Renal cortical epithelial cell (primary cell): Measurements from ENCODE around the gene PDE4B. TPM values are rescaled to one million over a fixed set of nuclear protein-coding genes. Genes with fewer than 3 reads are reported as not detected.
"Not testable (repeated sequence)": the region's sequence is repeated elsewhere in the genome, so short reads cannot be mapped to it uniquely, and the experiment has no call there.

ENCODE experiments used
- DNase-seq: peaks from one replicate; pipeline ENCODE4 v3.0.0-alpha.2; 2011; ENCODE audit warnings: low read depth
- total RNA-seq: library from RNA; depleted of rRNA; stranded (reverse); fragments of >200 nt; gene quantifications from 2 replicates; pipeline ENCODE4 v1.2.3, GENCODE V29; 2014

The PDE4B gene
- total RNA-seq, 1 donor from 2014 or later, result 0.70 TPM

GRCh38 chr1:66311628-66312027 lies 518.9 kb downstream of the PDE4B start:
- no peak for DNase-seq

- no peak for DNase-seq
Measured at GRCh38 chr1:66312271-66312990, 519.7 kb downstream of the PDE4B start.

GRCh38 chr1:66313429-66313828 lies 520.7 kb downstream of the PDE4B start:
- no peak for DNase-seq

- DNase-seq, result peak; percentile 88
Measured at GRCh38 chr1:66315671-66316070, 523.0 kb downstream of the PDE4B start.

- DNase-seq, result no peak
Measured at GRCh38 chr1:66316464-66317247, 524.0 kb downstream of the PDE4B start.

GRCh38 chr1:66317248-66317515 lies 524.5 kb downstream of the PDE4B start:
- no peak for DNase-seq

- no peak for DNase-seq
Measured at GRCh38 chr1:66320231-66320630, 527.5 kb downstream of the PDE4B start.

GRCh38 chr1:66322462-66322861 lies 529.8 kb downstream of the PDE4B start:
- not testable (repeated sequence) for DNase-seq

- peak; percentile 49 for DNase-seq
Measured at GRCh38 chr1:66323958-66324625, 531.4 kb downstream of the PDE4B start.

GRCh38 chr1:66325594-66326380 lies 533.1 kb downstream of the PDE4B start:
- no peak for DNase-seq

GRCh38 chr1:66326867-66327266 lies 534.2 kb downstream of the PDE4B start:
- no peak for DNase-seq

- no peak for DNase-seq
Measured at GRCh38 chr1:66327588-66327987, 534.9 kb downstream of the PDE4B start.

- DNase-seq, result no peak
Measured at GRCh38 chr1:66328896-66329295, 536.2 kb downstream of the PDE4B start.

- no peak for DNase-seq
Measured at GRCh38 chr1:66330722-66331141, 538.0 kb downstream of the PDE4B start.

GRCh38 chr1:66331658-66332547 lies 539.2 kb downstream of the PDE4B start:
- DNase-seq, result peak; percentile 62

GRCh38 chr1:66332548-66332901 lies 539.8 kb downstream of the PDE4B start:
- DNase-seq, result no peak

- DNase-seq, result no peak
Measured at GRCh38 chr1:66333466-66334199, 540.9 kb downstream of the PDE4B start.

- DNase-seq, result no peak
Measured at GRCh38 chr1:66334318-66334717, 541.6 kb downstream of the PDE4B start.

- no peak for DNase-seq
Measured at GRCh38 chr1:66335125-66335524, 542.4 kb downstream of the PDE4B start.

GRCh38 chr1:66335859-66336640 lies 543.4 kb downstream of the PDE4B start:
- DNase-seq, result no peak
